ENCODE data around the gene FNBP1L.

FNBP1L gene

GRCh38 chr1:93427656-93428055, 20.3 kb upstream of the FNBP1L start:
- Histone ChIP-seq H3K27me3 (ENCODE audit: control insufficient read depth, insufficient read depth, low read length) (no peaks in the 10 kb centered on the region), H3K27ac (no peak overlapping the region), H2AFZ (no peak overlapping the region), H3K4me3 (ENCODE audit: low read depth, low read length) (no peak overlapping the region), H3K9ac (no peak overlapping the region), H3K9me3 (ENCODE audit: control insufficient read depth, low read length) (no peaks in the 10 kb centered on the region), H3K79me2 (no peaks in the 10 kb centered on the region), H3K4me1 (no peaks in the 10 kb centered on the region), H3K36me3 (ENCODE audit: control insufficient read depth, insufficient read depth, low read length) (no peaks in the 10 kb centered on the region), H3K4me2 (ENCODE audit: low read length) (no peak overlapping the region)
- no peak for TF ChIP-seq CTCF (IDR thresholded peaks at IDR 0.05)

DNA sequence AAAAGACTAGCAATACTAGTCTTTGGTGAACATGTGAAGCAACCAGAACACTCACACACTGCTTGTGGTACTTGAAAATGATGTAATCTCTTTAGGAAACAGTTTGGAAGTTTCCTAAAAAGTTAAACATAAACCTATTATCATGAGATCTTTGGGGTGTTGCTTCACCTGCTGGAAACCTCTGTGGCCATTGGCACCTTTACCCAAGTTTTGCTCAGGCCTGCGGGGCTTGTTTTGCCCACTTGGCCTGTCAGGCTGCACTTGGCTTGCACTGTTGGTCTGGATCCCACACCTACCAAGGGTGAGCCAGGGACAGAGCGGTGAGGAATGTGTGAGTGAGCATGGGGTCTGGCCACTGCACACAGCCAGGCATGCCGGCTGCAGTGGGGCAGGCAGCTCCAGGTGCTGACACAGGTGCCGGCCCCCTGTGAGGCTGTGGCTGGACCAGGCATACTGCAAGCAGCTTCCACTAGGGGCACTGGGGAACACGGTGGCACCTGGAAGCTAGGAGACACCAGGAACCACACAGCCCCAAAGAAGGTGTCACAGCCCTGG, 14.4 kb upstream of the FNBP1L start:
- TF ChIP-seq CTCF (IDR thresholded peaks at IDR 0.05), result no peak
- no peak overlapping the region for H3K4me3 ChIP-seq (ENCODE audit: low read depth, low read length)
- H3K27me3 ChIP-seq (ENCODE audit: control insufficient read depth, insufficient read depth, low read length), result no peaks in the 10 kb centered on the region
- H3K36me3 ChIP-seq (ENCODE audit: control insufficient read depth, insufficient read depth, low read length), result no peaks in the 10 kb centered on the region
- H3K27ac ChIP-seq, result no peak overlapping the region
- H3K4me2 ChIP-seq (ENCODE audit: low read length), result no peak overlapping the region
- H3K79me2 ChIP-seq, result no peaks in the 10 kb centered on the region
- no peak overlapping the region for H3K9ac ChIP-seq
- no peaks in the 10 kb centered on the region for H3K9me3 ChIP-seq (ENCODE audit: control insufficient read depth, low read length)
- H3K4me1 ChIP-seq, result no peaks in the 10 kb centered on the region
- H2AFZ ChIP-seq, result no peak overlapping the region

- Histone ChIP-seq H3K4me2 (ENCODE audit: low read length) (no peak overlapping the region), H2AFZ (no peak overlapping the region), H3K4me3 (ENCODE audit: low read depth, low read length) (no peak overlapping the region), H3K79me2 (no peaks in the 10 kb centered on the region), H3K9ac (no peak overlapping the region), H3K27me3 (ENCODE audit: control insufficient read depth, insufficient read depth, low read length) (no peaks in the 10 kb centered on the region), H3K4me1 (no peaks in the 10 kb centered on the region), H3K27ac (no peak overlapping the region), H3K36me3 (ENCODE audit: control insufficient read depth, insufficient read depth, low read length) (no peaks in the 10 kb centered on the region), H3K9me3 (ENCODE audit: control insufficient read depth, low read length) (no peaks in the 10 kb centered on the region)
- no peak for TF ChIP-seq CTCF (IDR thresholded peaks at IDR 0.05)
Observed at GRCh38 chr1:93434088-93434487, 13.8 kb upstream of the FNBP1L start.

DNA sequence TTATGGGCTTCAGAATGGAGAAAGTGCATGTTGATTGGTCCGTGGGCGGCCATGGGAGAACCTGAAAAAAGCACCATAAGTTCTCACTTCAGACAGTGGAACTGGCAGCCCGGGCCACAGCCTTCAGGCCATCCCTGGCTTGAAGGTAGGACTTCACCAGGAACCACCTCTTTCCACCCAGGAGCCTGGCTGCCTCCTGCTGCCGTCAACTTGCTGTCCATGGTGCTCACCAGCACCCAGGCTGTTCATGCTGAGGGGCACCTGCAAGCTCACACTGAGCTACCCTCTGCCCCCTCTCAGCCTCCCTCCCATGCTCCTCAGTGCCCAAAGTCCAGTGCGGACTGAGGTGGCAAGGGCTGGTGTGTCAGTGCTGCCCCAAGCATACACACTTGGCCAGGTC, 12.9 kb upstream of the FNBP1L start:
- Histone ChIP-seq H3K4me2 (ENCODE audit: low read length) (no peak overlapping the region), H2AFZ (no peak overlapping the region), H3K27me3 (ENCODE audit: control insufficient read depth, insufficient read depth, low read length) (no peaks in the 10 kb centered on the region), H3K9me3 (ENCODE audit: control insufficient read depth, low read length) (no peaks in the 10 kb centered on the region), H3K4me3 (ENCODE audit: low read depth, low read length) (no peak overlapping the region), H3K27ac (no peak overlapping the region), H3K4me1 (no peaks in the 10 kb centered on the region), H3K9ac (no peak overlapping the region), H3K36me3 (ENCODE audit: control insufficient read depth, insufficient read depth, low read length) (no peaks in the 10 kb centered on the region), H3K79me2 (no peaks in the 10 kb centered on the region)
- no peak for TF ChIP-seq CTCF (IDR thresholded peaks at IDR 0.05)

- no peaks in the 10 kb centered on the region for H3K9me3 ChIP-seq (ENCODE audit: control insufficient read depth, low read length)
- no peak overlapping the region for H3K4me3 ChIP-seq (ENCODE audit: low read depth, low read length)
- no peak overlapping the region for H3K27ac ChIP-seq
- no peaks in the 10 kb centered on the region for H3K4me1 ChIP-seq
- H3K27me3 ChIP-seq (ENCODE audit: control insufficient read depth, insufficient read depth, low read length), result no peaks in the 10 kb centered on the region
- no peaks in the 10 kb centered on the region for H3K79me2 ChIP-seq
- no peak overlapping the region for H3K4me2 ChIP-seq (ENCODE audit: low read length)
- no peak for TF ChIP-seq CTCF (IDR thresholded peaks at IDR 0.05)
- no peak overlapping the region for H3K9ac ChIP-seq
- H2AFZ ChIP-seq, result no peak overlapping the region
- H3K36me3 ChIP-seq (ENCODE audit: control insufficient read depth, insufficient read depth, low read length), result no peaks in the 10 kb centered on the region
Observed at GRCh38 chr1:93435443-93435842, 12.5 kb upstream of the FNBP1L start.

All from parathyroid adenoma (tissue), 2 donors.